ENCODE measurements around the gene GPX1.

DNA sequence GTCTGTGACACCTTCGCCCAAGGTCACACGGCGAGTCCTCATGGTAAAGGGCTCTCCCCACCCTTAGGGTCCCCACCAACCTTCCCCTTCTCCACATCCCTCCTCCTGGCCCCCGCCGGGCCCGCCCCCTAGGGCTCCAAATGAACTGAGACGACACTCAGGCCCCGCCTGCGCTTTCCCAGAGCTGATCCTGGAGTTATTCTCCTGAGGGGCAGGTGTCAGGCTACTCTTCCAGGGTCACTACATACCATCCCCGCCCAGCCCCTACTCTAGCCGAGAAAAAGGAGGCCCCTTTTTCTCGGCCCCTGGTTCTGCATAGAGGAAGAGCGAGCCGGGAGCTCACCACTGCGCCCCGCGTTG lies 18.6 kb downstream of the GPX1 start:
- TF ChIP-seq CTCF (IDR thresholded peaks at IDR 0.05) (no peak), EZH2 (IDR thresholded peaks at IDR 0.05) (no peak)
